Esophagus squamous epithelium (tissue), 4 donors: Measurements from ENCODE around the gene C19orf25.

ENCODE experiments used
- CTCF ChIP-seq, 6 experiments: fragments of 450-650 bp in 4 of 6; fragments of 200-600 bp in 2 of 6; sonication (generic) in 2 of 6; IDR thresholded peaks; one replicate each; pipeline ENCODE4 v1.5.1; 2016 to 2019; ENCODE audit warnings: antibody characterized with exemption in 6 of 6, mild to moderate bottlenecking in 4 of 6, moderate library complexity in 4 of 6
- POLR2A ChIP-seq, 4 donors: fragments of 450-650 bp; IDR thresholded peaks; one replicate each; pipeline ENCODE4 v1.6.1; 2017; ENCODE audit warnings: antibody characterized with exemption in 4 of 4, mild to moderate bottlenecking in 4 of 4, moderate library complexity in 3 of 4

- TF ChIP-seq CTCF (IDR thresholded peaks at IDR 0.05), result no peak
- no peak for TF ChIP-seq POLR2A (IDR thresholded peaks at IDR 0.05)
Observed at GRCh38 chr19:1446713-1447481, 32.1 kb downstream of the C19orf25 start.
